ENCODE data around the gene LRMDA. TPM values are rescaled to one million over a fixed set of nuclear protein-coding genes. Genes with fewer than 3 reads are reported as not detected.

Gene LRMDA
- total RNA-seq, 4 donors from 2014 or later: 1.4 to 23.1 (median 3.6) TPM

DNA sequence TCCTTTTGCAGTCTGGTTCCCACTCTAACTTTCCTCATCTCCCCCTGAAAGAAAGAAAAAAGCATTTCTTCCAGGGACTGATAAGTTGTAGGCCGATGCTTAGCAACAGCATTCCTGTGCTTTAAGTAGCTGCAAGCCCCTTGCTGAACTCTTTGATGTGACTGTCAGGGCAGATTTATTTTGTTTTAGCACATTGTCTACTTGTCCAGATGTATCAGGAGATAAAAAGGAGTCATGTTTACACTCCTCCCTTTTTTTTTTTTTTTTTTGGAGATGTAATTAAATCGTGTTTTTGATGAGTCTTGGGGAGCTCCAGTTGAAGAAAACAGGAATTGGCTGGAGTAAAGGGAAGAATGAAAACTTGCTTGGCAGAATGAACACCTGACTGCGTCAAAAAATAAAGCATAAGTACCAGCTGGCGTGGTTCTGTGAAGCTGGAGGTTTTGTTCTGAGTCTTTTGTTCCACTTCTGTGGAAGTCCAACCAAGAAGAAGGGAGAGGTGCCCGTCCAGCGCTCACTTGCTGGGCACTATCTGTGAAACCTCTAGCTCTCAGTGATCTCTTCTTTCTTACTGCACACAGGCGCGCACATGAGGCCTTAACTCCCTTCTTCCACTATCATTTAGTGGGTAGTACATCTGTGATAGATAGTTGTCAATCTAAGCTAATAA, 871.7 kb downstream of the LRMDA start:
- no peaks in the 10 kb centered on the region for H3K27me3 ChIP-seq
- DNase-seq: no peak
- TF ChIP-seq CTCF (IDR thresholded peaks at IDR 0.05) (no peak), POLR2A (IDR thresholded peaks at IDR 0.05) (no peak)
- H3K9me3 ChIP-seq: no peaks in the 10 kb centered on the region
- no peaks in the 10 kb centered on the region for H3K36me3 ChIP-seq
- peaks cover 0 to 8% (median 0%) of the 10 kb centered on the region in 4 donors for H3K4me1 ChIP-seq
- H3K27ac ChIP-seq: no peak overlapping the region
- H3K4me3 ChIP-seq: no peak overlapping the region

- no peaks in the 10 kb centered on the region for H3K27me3 ChIP-seq
- TF ChIP-seq CTCF (IDR thresholded peaks at IDR 0.05) (peak in 4 of 6 experiments; percentile 21 to 74 (median 66)), POLR2A (IDR thresholded peaks at IDR 0.05) (no peak)
- no peaks in the 10 kb centered on the region for H3K36me3 ChIP-seq
- H3K9me3 ChIP-seq: no peaks in the 10 kb centered on the region
- no peak overlapping the region for H3K27ac ChIP-seq
- peak in 2 of 3 donors; percentile 58 to 79 for DNase-seq
- H3K4me3 ChIP-seq: no peak overlapping the region
- peaks cover 0 to 8% (median 0%) of the 10 kb centered on the region in 4 donors for H3K4me1 ChIP-seq
These were observed 872.4 kb downstream of the LRMDA start for GRCh38 chr10:76303682-76304316.

DNA sequence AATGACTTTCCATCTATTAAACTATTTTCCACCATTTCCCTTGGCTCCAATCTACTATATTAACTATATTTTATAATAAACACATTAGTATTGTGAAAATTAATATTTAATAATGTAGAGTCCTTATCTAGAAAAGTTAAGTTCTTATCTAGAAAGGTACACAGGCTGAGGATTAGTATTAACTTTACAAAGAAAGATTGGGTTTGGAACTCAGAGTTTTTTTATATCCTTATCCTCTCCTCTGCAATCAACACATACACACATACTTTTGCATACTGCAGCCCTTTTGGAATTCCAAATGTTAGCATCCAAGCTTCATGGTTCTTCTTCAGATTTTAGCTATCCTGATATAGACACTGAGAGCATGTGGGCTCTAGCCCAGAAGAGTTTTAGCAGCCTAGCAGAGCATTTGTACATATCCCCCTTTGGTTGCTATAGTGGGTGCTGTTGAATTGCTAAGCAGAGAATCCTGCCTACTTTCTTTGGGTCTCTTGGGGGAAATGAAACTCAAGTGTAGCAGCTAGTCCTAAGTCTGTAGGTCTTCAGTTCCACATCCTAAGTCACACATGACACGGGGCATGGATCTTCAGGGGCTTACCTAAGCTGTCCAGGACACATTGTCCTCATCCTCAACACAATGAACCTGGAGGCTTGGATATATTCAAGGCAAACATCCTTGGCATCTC, 874.6 kb downstream of the LRMDA start:
- Histone ChIP-seq H3K27me3 (no peaks in the 10 kb centered on the region), H3K9me3 (no peaks in the 10 kb centered on the region), H3K27ac (no peak overlapping the region), H3K36me3 (no peaks in the 10 kb centered on the region), H3K4me1 (peaks cover 0 to 8% (median 0%) of the 10 kb centered on the region in 4 donors), H3K4me3 (no peak overlapping the region)
- DNase-seq: no peak
- no peak for TF ChIP-seq CTCF (IDR thresholded peaks at IDR 0.05)

GRCh38 chr10:76306856-76307255, 875.4 kb downstream of the LRMDA start:
- H3K4me1 ChIP-seq: peaks cover 0 to 8% (median 0%) of the 10 kb centered on the region in 4 donors
- no peaks in the 10 kb centered on the region for H3K36me3 ChIP-seq
- no peak for DNase-seq
- H3K9me3 ChIP-seq: no peaks in the 10 kb centered on the region
- H3K4me3 ChIP-seq: no peak overlapping the region
- no peak overlapping the region for H3K27ac ChIP-seq
- no peak for TF ChIP-seq POLR2A (IDR thresholded peaks at IDR 0.05)
- TF ChIP-seq CTCF (IDR thresholded peaks at IDR 0.05): no peak
- H3K27me3 ChIP-seq: no peaks in the 10 kb centered on the region

DNA sequence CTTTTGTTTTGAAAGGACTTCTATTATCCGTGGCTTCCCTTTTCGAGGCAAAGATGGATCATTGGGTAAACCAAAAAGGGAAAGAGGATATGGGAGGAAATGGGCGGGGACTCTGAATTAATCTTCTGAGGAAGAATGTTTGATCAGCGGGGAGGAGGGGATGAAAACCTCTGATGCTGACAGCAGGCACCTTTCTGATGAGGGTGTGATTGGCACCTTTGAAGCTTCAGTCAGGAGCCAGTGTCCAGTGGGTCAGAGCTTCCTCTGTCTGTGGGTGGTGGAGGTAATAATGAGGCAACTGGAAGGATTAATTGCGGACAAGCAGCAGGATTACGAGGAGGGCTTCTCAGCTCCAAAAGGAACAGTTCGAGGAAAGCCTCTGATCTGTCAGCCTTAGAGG, 877.6 kb downstream of the LRMDA start:
- TF ChIP-seq CTCF (IDR thresholded peaks at IDR 0.05) (no peak), POLR2A (IDR thresholded peaks at IDR 0.05) (no peak)
- no peak overlapping the region for H3K4me3 ChIP-seq

More for the DNA sequence above, 877.6 kb downstream of the LRMDA start:
- no peaks in the 10 kb centered on the region for H3K9me3 ChIP-seq
- no peaks in the 10 kb centered on the region for H3K4me1 ChIP-seq
- no peak overlapping the region for H3K27ac ChIP-seq
- no peak for DNase-seq
- H3K27me3 ChIP-seq: no peaks in the 10 kb centered on the region
- H3K36me3 ChIP-seq: no peaks in the 10 kb centered on the region
